Fibroblast of lung (primary cell): ENCODE results near the gene ABI3. TPM values are rescaled to one million over a fixed set of nuclear protein-coding genes. Genes with fewer than 3 reads are reported as not detected.

Experiments
- DNase-seq, 2 donors: peaks; one replicate each; pipeline versions ENCODE4 v3.0.0 to v3.0.0-alpha.2; 2010; ENCODE audit warnings: low read depth in 2 of 2
- H2AFZ ChIP-seq: 2 replicates; pipeline ENCODE4 v1.5.1; 2012; ENCODE audit warnings: low read length, control low read depth, inconsistent platforms
- H3K27ac ChIP-seq: 2 replicates; pipeline ENCODE4 v1.5.1; 2011; ENCODE audit warnings: low read length, control low read depth; ENCODE audit not compliant: insufficient read depth
- H3K27me3 ChIP-seq: 2 replicates; pipeline ENCODE4 v1.5.1; 2011; ENCODE audit warnings: mild to moderate bottlenecking, low read length; ENCODE audit not compliant: control insufficient read depth, insufficient read depth
- H3K36me3 ChIP-seq: 2 replicates; pipeline ENCODE4 v1.5.1; 2011; ENCODE audit warnings: low read length; ENCODE audit not compliant: control insufficient read depth, insufficient read depth
- H3K4me1 ChIP-seq: 2 replicates; pipeline ENCODE4 v1.5.1; 2011; ENCODE audit warnings: low read length; ENCODE audit not compliant: control insufficient read depth, insufficient read depth; ENCODE audit errors: extremely low read depth
- H3K4me2 ChIP-seq: 2 replicates; pipeline ENCODE4 v1.5.1; 2011; ENCODE audit warnings: low read length, control low read depth; ENCODE audit not compliant: insufficient read depth; ENCODE audit errors: extremely low read depth
- H3K4me3 ChIP-seq, 4 experiments: fragments of 200-600 bp in 1 of 4; sonication (generic) in 1 of 4; replicated peaks in 1 of 4; 2 replicates each; pipeline ENCODE4 v1.5.1; 2011 to 2016; ENCODE audit warnings: low read length in 4 of 4, low read depth in 3 of 4, mild to moderate bottlenecking in 3 of 4, control low read depth in 2 of 4, inconsistent platforms in 1 of 4, mixed read lengths in 1 of 4; ENCODE audit not compliant: insufficient read depth in 1 of 4; ENCODE audit errors: control extremely low read depth in 1 of 4
- H3K79me2 ChIP-seq: 2 replicates; pipeline ENCODE4 v1.5.1; 2012; ENCODE audit warnings: mild to moderate bottlenecking, low read length, inconsistent platforms; ENCODE audit not compliant: control insufficient read depth, insufficient read depth
- H3K9ac ChIP-seq: 2 replicates; pipeline ENCODE4 v1.5.1; 2011; ENCODE audit warnings: mild to moderate bottlenecking, low read length, control low read depth; ENCODE audit not compliant: insufficient read depth
- H3K9me3 ChIP-seq: 2 replicates; pipeline ENCODE4 v1.5.1; 2012; ENCODE audit warnings: low read depth, low read length; ENCODE audit not compliant: control insufficient read depth, insufficient read depth
- H4K20me1 ChIP-seq: 2 replicates; pipeline ENCODE4 v1.5.1; 2011; ENCODE audit warnings: low read length; ENCODE audit not compliant: control insufficient read depth, insufficient read depth; ENCODE audit errors: extremely low read depth
- EZH2 ChIP-seq: IDR thresholded peaks from 2 replicates; pipeline ENCODE4 v1.5.1; 2012; ENCODE audit warnings: low read length, control low read depth, mild to moderate bottlenecking; ENCODE audit errors: missing control alignments
- polyA plus RNA-seq, 2 donors: library from polyadenylated mRNA; depleted of rRNA in 1 of 2; stranded (reverse) in 1 of 2; unstranded in 1 of 2; fragments of >200 nt; gene quantifications; 2 replicates each; pipeline ENCODE4 v1.2.1, GENCODE V29; 2011 to 2012; ENCODE audit warnings: missing spikeins in 1 of 2
- total RNA-seq: library from RNA; depleted of rRNA; stranded (reverse); fragments of >200 nt; gene quantifications from 2 replicates; pipeline ENCODE4 v1.2.1, GENCODE V29; 2014
- TF ChIP-seq, protein P1 (sequence below), 2 donors: IDR thresholded peaks in 1 of 2; conservative IDR thresholded peaks in 1 of 2; 1 replicate in 1 of 2; 2 replicates in 1 of 2; pipeline ENCODE4 v1.5.1; 2011 to 2012; ENCODE audit warnings: low read length in 2 of 2, control low read depth in 1 of 2, inconsistent platforms in 1 of 2, low read depth in 1 of 2, mild to moderate bottlenecking in 1 of 2

ABI3 gene
- total and polyA plus RNA-seq, 2 donors (not counting 1 experiment from before 2014, with no cell fraction given): 1.3 TPM; not detected in 1

DNA sequence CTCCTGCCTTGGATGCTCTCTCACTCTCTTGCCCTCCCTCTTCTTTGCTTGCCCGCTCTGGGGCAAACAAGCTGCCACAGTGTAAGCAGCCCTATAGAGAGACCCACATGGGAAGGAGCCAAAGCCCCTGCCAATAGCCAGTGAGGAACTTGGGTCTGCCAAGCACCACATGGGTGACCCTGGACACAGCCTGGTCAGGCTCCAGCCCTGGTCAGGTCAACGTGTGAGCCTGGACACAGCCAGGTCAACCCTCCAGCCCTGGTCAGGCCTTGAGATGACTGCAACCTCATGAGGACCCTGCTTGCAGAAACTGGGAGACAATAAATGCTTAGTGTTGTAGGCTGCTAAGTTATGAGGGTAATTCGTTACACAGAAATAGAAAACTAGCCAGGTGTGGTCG lies 34.3 kb downstream of the ABI3 start:
- Histone ChIP-seq H3K79me2 (no peaks in the 10 kb centered on the region), H4K20me1 (no peaks in the 10 kb centered on the region), H3K9ac (no peak overlapping the region), H3K4me1 (no peaks in the 10 kb centered on the region), H3K36me3 (no peaks in the 10 kb centered on the region), H2AFZ (no peak overlapping the region), H3K27me3 (peaks cover under 1% of the 10 kb centered on the region), H3K4me2 (no peak overlapping the region), H3K4me3 (no peak overlapping the region), H3K27ac (no peak overlapping the region), H3K9me3 (no peaks in the 10 kb centered on the region)
- TF ChIP-seq EZH2: no peak
- TF ChIP-seq, protein P1, sequence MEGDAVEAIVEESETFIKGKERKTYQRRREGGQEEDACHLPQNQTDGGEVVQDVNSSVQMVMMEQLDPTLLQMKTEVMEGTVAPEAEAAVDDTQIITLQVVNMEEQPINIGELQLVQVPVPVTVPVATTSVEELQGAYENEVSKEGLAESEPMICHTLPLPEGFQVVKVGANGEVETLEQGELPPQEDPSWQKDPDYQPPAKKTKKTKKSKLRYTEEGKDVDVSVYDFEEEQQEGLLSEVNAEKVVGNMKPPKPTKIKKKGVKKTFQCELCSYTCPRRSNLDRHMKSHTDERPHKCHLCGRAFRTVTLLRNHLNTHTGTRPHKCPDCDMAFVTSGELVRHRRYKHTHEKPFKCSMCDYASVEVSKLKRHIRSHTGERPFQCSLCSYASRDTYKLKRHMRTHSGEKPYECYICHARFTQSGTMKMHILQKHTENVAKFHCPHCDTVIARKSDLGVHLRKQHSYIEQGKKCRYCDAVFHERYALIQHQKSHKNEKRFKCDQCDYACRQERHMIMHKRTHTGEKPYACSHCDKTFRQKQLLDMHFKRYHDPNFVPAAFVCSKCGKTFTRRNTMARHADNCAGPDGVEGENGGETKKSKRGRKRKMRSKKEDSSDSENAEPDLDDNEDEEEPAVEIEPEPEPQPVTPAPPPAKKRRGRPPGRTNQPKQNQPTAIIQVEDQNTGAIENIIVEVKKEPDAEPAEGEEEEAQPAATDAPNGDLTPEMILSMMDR (conservative IDR thresholded peaks at IDR 0.05 in 1 of 2, IDR thresholded peaks at IDR 0.05 in 1 of 2; ENCODE audit: low read depth in 1 of 2, low read length in 2 of 2): no peak
- DNase-seq: no peak

DNA sequence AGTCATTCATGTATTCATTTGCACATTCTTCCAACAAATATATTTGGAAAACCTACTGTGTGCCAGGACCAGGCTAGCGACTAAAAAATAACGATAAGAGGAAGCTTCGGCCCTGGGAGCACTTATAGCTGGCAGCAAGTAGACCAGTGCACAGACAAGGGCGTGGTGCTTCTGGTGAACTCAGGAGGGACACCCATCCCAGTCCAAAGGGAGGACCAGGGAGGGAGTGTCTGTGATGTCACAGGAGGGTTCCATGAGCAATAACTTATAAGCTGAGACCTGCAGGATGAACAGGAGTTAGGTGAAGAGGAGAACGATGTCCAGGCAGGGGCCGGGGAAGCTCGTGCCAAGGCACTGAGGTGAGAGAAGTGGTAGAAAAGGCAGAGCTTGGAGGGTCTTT lies 37.4 kb downstream of the ABI3 start:
- peaks cover 8% of the 10 kb centered on the region for H3K27me3 ChIP-seq
- H2AFZ ChIP-seq: no peak overlapping the region
- TF ChIP-seq, protein P1 (conservative IDR thresholded peaks at IDR 0.05 in 1 of 2, IDR thresholded peaks at IDR 0.05 in 1 of 2; ENCODE audit: low read depth in 1 of 2, low read length in 2 of 2): no peak
- TF ChIP-seq EZH2: no peak
- H3K36me3 ChIP-seq: no peaks in the 10 kb centered on the region
- no peak overlapping the region for H3K27ac ChIP-seq
- H3K9me3 ChIP-seq: no peaks in the 10 kb centered on the region
- no peaks in the 10 kb centered on the region for H3K79me2 ChIP-seq
- H3K4me2 ChIP-seq: no peak overlapping the region
- no peak for DNase-seq
- no peak overlapping the region for H3K4me3 ChIP-seq
- H3K4me1 ChIP-seq: no peaks in the 10 kb centered on the region
- no peak overlapping the region for H3K9ac ChIP-seq
- no peaks in the 10 kb centered on the region for H4K20me1 ChIP-seq

DNA sequence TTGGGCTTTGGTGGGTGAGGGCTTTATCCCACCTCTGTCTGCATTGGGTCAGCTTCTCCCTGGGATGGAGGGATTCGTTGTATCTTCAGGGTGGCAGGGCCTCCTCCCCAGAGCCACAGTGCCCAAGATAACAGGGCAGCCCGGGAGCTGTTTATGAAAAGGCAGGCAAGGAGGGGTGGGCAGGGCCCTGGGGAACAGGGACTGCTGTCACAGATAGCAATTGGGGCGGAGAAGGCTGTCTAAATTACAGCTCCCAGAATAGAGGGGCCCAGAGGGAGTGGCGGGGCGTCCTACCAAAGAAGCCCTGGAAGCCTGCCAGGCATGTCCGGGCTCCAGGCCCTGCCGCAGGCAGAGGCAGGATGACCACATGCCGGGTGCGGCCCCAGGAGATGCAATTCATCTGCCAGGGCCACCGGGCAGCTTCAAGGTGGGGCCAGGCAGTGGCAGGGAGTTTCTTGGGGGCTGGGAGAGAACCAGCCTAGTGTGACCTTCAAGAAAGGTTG lies 38.8 kb downstream of the ABI3 start:
- Histone ChIP-seq H3K4me1 (no peaks in the 10 kb centered on the region), H2AFZ (no peak overlapping the region), H3K36me3 (no peaks in the 10 kb centered on the region), H3K27me3 (peaks cover 8% of the 10 kb centered on the region), H4K20me1 (no peaks in the 10 kb centered on the region), H3K27ac (no peak overlapping the region), H3K9ac (no peak overlapping the region), H3K4me3 (no peak overlapping the region), H3K79me2 (no peaks in the 10 kb centered on the region), H3K4me2 (no peak overlapping the region), H3K9me3 (no peaks in the 10 kb centered on the region)
- TF ChIP-seq, protein P1 (conservative IDR thresholded peaks at IDR 0.05 in 1 of 2, IDR thresholded peaks at IDR 0.05 in 1 of 2; ENCODE audit: low read depth in 1 of 2, low read length in 2 of 2): no peak
- no peak for TF ChIP-seq EZH2
- DNase-seq: peak; percentile 40 to 45
